GM12865 (cell line): ENCODE measurements around the gene ASS1.

ENCODE experiments used
- DNase-seq: peaks from one replicate; pipeline ENCODE4 v3.0.0; 2010; ENCODE audit warnings: low read depth
- H3K4me3 ChIP-seq: 2 replicates; pipeline ENCODE4 v1.5.1; 2011; ENCODE audit warnings: mild to moderate bottlenecking, low read depth, low read length, control low read depth
- CTCF ChIP-seq: IDR thresholded peaks from 2 replicates; pipeline ENCODE4 v1.5.1; 2011; ENCODE audit warnings: low read length, control low read depth, low read depth, inconsistent platforms; ENCODE audit not compliant: insufficient read depth; ENCODE audit errors: missing control alignments

The ASS1 gene

GRCh38 chr9:130442746-130443455 lies 1.9 kb upstream of the ASS1 start:
- DNase-seq, result no peak
- TF ChIP-seq CTCF, result no peak
- no peak overlapping the region for H3K4me3 ChIP-seq

- H3K4me3 ChIP-seq, result no peak overlapping the region
- no peak for DNase-seq
- no peak for TF ChIP-seq CTCF
These were observed 1.3 kb upstream of the ASS1 start for GRCh38 chr9:130443456-130443801.

GRCh38 chr9:130443840-130444492 lies 795 bp upstream of the ASS1 start:
- TF ChIP-seq CTCF, result no peak
- no peak for DNase-seq
- H3K4me3 ChIP-seq, result no peak overlapping the region

- H3K4me3 ChIP-seq, result no peak overlapping the region
- TF ChIP-seq CTCF, result no peak
- no peak for DNase-seq
These were observed 665 bp downstream of the ASS1 start for GRCh38 chr9:130445268-130445983.

GRCh38 chr9:130446101-130446861 lies 1.5 kb downstream of the ASS1 start:
- H3K4me3 ChIP-seq, result no peak overlapping the region
- no peak for DNase-seq
- TF ChIP-seq CTCF, result no peak

GRCh38 chr9:130447193-130447816 lies 2.5 kb downstream of the ASS1 start:
- no peak for DNase-seq
- no peak overlapping the region for H3K4me3 ChIP-seq
- no peak for TF ChIP-seq CTCF
